Thyroid gland (tissue), 4 donors: Measurements from ENCODE around the gene SCOC.

Experiments
- POLR2A ChIP-seq, 2 donors: fragments of 450-650 bp; IDR thresholded peaks; one replicate each; pipeline ENCODE4 v1.6.1; 2017; ENCODE audit warnings: antibody characterized with exemption in 2 of 2, mild to moderate bottlenecking in 2 of 2, moderate library complexity in 1 of 2
- TF ChIP-seq, protein P1 (sequence below), 6 experiments: fragments of 200-600 bp in 3 of 6; fragments of 450-650 bp in 3 of 6; sonication (generic) in 3 of 6; IDR thresholded peaks; one replicate each; pipeline ENCODE4 v1.5.1; 2016 to 2019; ENCODE audit warnings: antibody characterized with exemption in 6 of 6, mild to moderate bottlenecking in 2 of 6, inconsistent platforms in 1 of 6, moderate library complexity in 1 of 6

DNA sequence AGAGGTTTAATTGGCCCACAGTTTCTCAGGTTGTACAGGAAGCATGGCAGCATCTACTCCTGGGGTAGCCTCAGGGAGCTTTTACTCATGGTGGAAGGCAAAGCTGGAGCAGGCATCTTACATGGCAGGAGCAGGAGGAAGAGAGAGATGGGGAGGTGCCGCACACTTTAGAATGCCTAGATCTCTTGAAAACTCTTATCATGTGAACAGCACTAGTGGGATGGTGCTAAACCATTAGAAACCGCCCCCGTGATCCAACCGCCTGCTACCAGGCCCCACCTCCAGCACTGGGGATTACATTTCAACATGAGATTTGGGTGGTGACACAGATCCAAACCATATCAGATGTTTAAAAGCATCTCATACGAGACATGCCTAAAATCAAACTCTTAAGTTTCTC is 41.6 kb upstream of the SCOC start:
- TF ChIP-seq, protein P1, sequence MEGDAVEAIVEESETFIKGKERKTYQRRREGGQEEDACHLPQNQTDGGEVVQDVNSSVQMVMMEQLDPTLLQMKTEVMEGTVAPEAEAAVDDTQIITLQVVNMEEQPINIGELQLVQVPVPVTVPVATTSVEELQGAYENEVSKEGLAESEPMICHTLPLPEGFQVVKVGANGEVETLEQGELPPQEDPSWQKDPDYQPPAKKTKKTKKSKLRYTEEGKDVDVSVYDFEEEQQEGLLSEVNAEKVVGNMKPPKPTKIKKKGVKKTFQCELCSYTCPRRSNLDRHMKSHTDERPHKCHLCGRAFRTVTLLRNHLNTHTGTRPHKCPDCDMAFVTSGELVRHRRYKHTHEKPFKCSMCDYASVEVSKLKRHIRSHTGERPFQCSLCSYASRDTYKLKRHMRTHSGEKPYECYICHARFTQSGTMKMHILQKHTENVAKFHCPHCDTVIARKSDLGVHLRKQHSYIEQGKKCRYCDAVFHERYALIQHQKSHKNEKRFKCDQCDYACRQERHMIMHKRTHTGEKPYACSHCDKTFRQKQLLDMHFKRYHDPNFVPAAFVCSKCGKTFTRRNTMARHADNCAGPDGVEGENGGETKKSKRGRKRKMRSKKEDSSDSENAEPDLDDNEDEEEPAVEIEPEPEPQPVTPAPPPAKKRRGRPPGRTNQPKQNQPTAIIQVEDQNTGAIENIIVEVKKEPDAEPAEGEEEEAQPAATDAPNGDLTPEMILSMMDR (IDR thresholded peaks at IDR 0.05), result no peak
- no peak for TF ChIP-seq POLR2A (IDR thresholded peaks at IDR 0.05)
